NCI-H1105 (cell line): ENCODE measurements around the gene SBF1.
A peak's percentile ranks its signal among the peaks of the same experiment; 100 is the strongest.

Experiments
- DNase-seq: peaks from one replicate; lab custom pipeline; 2025; lab: John Stamatoyannopoulos, UW

Gene SBF1

DNA sequence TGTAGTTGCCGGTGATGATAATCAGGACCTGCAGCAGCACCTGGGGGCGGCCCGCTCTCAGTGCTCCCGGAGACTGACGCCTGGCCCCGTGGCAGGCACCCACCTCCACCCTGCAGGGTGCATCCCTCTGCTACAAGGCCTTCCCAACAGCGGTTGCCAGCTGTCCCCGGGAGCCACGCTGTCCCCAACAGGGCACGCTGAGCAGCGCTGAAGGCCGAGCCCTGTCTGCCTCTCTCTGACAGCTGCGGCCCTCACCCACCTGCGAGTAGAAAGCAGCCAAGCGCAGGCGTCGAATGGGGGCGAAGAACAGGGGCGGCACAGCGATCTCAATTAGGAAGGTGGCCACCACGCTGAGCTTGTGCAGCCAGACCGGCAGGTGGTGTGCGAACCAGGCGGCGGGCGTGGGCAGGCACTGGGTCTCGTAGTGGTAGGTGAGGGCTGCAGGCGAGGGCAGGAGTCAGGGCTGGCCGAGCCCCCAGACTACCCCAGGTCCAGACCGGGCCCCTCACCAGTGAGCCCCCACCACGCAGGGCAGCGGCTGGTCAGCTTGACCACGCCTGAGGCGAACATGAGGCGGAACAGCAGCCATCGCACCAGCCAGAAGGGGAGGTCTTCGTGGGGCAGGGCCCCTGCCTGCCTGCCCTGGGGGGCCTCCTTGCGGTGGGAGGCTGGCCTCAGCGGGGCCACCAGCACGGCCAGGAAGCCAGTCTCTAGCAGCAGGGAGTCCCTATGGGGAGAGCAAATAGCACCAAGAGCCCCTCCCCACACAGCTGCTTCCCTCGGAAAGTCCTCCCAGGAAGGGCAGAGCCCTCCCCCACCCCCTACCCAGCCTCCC lies 31.2 kb upstream of the SBF1 start:
- no peak for DNase-seq

DNA sequence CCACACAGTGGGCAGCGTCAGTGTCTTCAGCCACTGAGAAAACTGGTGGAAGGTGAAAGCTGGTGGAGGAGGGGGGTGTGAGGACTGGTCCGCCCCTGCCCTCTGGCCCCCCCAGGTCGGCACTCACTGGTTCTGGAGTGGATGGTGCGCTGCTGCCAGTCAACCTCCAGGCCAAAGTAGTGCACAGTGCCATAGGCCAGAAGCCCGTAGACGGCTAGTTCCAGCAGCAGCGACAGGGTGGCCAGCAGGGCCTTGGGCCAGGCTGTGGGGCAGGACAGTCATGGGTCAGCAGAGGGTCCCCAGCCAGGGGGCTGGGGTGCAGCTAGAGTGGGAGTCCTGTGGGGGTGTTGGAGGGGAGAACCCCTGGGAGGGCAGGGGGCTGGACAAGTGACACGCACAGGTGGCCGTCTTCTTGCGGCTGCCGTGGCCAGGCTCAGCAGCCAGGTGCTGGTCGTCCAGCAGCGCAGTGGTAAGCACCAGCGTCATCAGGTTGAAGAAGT lies 30.5 kb upstream of the SBF1 start:
- DNase-seq: no peak

DNA sequence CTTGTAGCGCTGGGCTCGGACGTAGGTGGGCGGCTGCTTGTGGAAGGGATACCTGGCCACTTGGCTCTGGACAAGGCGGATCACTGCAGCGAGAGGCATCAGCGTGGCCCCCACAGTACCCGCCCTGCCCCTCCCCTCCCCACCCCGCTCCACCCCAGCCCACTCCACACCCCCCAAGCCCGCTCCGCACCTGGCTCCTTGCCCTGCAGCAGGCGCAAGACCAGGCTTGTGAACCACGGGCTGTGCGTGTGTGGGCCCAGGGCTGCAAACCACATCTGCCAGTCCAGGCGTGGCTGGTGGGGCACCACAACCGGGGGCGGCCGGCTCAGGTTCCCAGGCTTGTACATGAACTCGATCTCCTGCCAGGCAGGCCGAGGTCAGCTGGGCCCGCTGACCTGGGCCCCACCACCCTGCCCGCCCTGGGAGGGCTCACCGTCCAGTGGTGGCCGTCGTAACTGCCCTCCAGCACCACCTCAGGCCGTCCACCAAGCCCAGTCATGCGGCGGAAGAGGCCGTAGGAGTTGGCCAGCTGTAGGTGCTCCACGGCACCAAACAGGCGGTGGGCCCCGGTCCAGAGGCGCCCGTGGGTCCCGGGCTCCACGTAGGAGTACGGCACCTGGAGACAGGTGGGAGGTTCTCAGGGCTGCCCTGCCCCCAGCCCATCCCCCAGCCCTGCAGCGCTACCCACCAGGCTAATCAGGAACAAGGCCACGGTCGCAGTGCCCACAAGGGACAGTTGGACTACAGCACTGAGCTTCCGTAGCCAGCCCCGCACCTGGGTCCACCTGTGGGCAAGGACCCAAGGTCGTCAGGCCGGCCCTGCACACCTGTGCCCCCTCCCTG lies 29.8 kb upstream of the SBF1 start:
- DNase-seq: no peak

DNA sequence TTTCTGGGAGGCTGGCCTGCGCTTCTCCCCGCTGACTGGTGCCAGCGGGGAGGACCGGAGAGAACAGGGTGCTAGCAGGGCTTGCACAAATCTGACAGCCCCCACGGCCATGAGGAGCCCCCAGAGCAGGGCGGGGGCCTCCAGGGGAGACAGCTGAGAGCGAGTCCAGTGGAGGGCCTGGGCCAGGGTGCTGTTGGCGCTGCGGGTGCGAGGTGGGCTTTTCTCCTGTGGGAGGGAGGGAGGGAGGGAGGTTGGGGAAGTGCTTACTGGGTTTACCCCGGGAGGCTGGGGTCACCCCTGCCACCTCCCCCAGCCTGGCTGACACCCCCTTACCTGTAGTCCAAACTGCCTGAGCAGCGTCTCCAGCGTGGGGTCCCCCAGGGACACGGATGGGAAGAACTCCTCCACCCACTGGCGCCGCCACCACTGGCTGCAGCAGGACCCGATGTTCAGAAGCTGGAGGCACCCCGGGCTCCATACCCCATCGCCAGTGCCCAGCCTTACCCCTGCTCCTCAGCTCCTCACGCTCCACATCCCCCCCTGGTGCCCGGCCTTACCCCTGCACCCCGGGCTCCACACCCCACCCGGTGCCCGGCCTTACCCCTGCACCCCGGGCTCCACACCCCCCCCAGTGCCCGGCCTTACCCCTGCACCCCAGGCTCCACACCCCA lies 28.8 kb upstream of the SBF1 start:
- DNase-seq: no peak

DNA sequence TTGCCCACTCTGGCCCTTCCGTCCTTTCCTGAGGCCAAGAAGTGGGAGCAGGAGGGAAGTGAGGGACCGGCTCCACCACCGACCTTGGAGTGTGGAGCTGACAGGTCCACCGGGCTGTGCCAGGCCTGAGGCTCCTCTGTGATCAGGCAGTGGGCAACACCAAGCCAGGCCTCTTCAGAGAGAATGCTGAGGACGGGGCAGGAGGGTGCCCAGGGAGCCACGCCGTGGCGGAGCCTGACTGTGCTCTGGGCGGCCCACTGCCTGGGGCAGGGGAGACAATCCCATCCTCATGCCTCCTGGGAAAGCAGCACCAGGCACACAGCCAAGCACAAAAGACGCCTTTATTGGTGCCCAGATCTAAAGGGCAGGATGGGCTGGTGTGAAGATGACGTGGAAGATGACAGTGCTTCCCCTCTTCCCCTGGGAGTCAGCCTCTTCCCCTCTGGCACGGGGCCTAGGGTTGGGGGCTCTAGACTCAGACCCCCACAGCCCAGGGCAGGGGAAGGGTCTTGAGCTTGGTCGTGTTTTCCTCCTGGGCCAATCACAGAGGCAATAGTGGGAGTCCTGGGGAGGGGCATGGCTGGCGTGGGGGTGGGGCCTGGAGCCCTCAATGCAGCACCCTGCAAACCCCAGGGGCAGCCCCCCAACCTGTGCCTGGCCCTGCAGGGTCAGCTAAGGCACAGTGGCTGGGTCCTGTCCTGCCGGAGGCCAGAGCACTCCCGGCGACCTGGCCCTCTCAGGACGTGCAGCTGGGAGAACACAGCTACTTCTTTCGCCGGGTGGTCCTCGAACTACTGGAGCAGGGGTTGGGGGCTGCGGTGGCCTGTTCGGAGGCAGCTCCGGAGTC lies 28.0 kb upstream of the SBF1 start:
- no peak for DNase-seq

DNA sequence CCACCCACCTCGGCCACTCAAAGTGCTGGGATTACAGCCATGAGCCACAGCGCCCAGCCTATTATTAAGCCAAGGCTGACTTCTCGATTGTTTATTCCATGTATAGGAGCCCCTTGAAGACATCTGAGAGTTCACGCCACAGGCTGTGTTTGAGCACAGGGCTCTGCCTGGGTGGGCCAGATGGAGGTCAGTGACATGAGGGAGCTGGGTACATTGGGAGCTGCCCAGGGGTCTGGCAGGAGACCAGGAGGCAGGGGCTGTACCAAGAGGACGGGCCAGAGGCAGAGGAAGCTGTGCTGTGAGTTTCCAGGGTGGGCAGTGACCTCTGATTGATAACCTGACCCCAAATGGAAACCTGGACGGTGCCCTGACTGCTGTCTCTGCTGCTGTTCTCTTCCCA lies 27.3 kb upstream of the SBF1 start:
- no peak for DNase-seq

DNA sequence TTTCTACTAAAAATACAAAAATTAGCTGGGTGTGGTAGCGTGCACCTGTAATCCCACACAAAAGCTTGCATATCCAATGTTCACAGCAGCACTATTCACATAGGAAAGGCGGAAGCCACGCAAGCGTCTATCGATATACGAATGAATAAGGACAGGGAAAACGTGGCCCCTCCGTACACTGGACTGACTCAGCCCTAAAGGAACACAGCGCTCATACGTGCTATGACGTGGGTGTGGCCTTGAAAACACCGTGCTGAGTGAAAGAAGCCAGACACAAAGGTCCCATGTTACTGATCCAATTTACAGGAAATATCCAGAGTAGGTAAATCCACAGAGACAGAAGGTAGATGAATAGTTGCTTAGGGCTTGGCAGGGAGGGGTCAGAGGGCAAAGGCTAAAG lies 25.6 kb upstream of the SBF1 start:
- no peak for DNase-seq

DNA sequence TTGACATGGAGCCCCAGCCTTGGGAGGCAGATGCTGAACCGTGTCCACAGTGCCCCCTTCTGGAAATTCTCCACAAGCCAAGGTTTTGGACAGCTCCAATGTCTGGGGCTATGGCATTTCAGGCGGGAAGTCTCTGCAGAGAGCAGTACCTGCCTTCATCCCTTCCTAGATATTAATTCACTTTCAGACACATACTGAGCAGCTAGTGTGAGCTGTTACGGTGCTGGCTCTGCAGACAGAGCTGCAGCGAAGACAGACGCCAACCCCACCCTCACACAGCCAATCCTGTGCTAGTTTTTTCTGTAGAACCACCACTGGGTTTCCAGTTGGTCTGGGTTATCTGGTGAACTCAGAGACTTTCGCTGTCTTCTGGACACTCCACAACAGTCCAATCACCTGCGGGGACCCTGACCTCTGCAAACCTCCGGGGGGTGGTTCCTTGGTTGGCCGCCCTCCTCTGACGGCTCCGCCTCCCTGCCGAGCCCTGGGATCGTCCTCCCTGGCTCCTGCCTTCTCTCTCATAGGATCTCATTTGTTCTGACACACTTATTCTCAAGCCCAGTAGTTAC lies 23.6 kb upstream of the SBF1 start:
- DNase-seq: peak; percentile 59

DNA sequence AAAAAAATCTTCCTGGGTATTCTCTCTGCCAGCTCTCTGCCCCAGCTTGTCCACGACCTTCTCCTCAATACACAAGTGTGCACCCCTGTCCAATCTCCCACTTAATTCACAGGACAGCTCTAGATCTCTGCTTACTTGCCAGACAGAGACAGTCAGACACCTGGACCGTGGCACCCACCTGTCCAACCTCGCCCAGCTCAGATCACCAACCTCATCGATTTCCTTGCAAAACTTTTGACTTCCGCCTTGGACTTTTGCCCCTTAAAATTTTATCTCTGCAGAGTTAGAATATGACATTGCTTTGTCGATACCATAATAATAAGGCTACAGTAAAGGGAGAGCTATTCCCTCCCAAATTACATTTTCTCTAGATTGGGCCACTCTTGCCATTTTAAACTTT lies 22.3 kb upstream of the SBF1 start:
- DNase-seq: no peak

DNA sequence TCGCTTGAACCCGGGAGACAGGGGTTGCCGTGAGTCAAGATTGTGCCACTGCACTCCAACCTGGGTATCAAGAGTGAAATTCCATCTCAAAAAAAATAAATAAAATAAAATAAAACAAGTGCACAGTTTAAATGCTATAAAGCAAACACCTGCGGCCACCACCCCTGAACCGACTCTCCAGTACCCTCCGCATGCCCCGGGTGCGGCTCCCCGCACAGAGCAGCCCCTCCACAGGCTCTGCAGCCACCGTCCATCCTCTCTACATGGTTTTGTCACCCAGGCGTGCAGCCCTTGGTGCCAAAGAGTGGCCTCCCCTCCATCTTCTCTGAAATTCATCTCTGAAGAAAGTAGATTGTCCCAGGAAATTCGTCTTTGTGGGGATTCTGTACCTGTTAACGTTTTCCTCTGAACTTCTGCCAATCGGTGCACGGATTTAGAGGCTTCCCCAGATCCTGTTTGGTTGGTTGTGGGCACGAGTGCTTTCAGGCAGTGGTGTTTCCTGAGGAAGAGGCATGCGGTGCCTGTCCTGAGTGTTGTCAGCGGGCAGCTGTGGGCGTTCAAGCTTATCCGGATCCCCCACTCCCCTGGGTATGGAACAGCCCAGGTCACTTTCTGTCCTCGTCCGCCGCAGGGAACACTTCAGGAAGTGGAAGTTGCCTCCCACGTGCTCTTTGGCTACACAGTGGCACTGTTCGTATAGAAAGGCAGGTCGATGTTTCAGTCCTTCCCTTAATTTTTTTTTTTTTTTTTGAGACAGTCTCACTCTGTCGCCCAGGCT lies 15.9 kb upstream of the SBF1 start:
- no peak for DNase-seq

DNA sequence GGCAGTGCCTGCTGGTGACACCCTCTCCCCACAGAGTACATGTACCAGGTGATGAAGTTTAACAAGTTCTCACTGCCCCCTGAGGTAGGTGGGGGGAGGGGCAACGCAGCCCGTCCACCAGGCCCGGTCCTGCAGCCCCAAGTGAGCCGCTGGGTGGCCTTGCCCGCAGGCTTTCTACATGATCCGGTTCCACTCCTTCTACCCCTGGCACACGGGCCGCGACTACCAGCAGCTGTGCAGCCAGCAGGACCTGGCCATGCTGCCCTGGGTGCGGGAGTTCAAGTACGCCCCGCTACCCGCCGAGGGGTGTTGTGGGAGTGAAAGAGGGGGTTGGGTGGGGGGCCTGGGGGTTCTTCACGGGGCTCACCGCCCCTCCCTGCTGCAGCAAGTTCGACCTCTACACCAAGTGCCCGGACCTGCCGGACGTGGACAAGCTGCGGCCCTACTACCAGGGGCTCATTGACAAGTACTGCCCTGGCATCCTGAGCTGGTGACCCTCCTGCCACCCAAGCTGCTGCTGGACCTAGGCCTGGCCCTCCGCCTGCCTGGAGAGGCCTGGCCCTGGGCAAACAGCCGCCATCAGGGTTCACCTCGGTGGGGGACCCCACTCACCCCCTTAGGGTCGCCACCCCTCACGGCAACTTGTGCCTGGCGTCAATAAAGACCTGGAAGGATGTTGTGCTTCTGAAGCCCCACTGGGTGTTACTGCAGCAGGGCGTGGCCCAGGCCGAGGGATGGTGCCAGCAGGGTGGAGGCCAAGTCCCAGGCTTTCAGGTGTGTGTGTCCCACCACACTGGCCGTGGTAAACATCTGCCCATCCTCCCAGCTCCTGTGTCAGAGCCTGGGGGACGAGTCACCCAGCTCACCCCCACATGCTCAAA lies 14.8 kb upstream of the SBF1 start:
- DNase-seq: no peak

DNA sequence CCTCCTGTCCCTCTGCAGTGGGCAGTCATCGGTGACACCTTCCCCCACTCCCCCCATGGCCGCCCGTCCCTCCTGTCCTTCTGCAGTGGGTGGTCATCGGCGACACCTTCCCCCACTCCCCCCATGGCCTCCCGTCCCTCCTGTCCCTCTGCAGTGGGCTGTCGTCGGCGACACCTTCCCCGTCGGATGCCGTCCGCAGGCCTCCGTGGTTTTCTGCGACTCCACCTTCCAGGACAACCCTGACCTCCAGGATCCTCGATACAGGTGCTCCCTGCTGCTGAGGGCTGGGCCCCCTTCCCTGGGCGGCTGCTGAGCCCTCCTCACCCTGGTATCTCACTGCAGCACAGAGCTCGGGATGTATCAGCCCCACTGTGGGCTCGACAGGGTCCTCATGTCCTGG lies 14.1 kb upstream of the SBF1 start:
- no peak for DNase-seq

DNA sequence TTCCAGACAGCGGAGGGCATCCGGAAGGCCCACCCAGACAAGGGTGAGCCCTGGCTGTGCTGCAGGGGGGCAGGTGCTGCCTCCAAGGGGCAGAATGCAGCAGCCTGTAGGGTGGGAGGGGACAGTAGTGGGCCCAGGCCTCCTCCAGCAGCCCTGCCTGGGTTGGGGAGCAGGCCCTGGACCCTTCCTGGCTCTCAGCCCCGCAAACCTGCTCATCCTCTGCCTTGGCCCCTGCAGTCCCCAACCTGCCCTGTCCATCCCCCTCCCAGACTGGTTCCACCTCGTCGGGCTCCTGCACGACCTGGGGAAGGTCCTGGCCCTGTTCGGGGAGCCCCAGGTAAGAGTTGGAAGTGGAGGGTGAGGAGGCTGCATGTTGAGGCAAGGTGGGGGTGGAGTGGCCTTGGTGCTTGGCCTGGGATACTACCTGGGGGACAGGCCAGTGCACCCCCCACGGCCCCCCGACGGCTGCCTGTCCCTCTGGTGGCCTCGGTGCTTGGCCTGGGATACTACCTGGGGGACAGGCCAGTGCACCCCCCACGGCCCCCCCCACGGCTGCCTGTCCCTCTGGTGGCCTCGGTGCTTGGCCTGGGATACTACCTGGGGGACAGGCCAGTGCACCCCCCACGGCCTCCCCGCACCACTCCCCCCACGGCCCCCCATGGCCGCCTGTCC lies 13.3 kb upstream of the SBF1 start:
- DNase-seq: no peak

DNA sequence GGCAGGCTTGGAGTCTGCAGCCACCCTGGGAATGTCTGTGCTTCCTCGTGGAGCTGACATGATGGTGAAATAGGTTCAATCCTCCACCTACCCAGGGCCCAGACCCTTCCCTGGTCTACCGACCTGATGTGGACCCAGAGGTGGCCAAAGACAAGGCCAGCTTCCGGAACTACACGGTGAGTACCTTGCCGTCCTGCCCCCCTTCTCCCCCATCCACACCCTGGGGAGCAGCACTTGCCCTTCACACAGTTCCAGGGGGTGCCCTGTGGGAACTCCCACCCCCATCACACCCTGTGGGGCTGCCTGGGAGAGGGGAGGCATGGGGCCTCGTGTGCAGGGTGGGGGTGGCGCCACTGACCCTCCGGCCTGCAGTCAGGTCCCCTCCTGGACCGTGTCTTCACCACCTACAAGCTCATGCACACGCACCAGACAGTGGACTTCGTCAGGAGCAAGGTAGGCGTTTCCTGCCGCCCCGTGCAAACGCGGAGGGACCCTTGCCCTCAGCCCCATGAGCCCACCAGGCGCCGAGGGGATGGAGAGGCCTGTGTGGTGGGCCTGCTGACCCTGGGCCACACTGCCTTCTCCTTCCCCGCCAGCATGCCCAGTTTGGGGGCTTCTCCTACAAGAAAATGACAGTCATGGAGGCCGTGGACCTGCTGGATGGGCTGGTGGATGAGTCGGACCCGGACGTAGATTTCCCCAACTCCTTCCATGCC lies 12.6 kb upstream of the SBF1 start:
- DNase-seq: no peak

DNA sequence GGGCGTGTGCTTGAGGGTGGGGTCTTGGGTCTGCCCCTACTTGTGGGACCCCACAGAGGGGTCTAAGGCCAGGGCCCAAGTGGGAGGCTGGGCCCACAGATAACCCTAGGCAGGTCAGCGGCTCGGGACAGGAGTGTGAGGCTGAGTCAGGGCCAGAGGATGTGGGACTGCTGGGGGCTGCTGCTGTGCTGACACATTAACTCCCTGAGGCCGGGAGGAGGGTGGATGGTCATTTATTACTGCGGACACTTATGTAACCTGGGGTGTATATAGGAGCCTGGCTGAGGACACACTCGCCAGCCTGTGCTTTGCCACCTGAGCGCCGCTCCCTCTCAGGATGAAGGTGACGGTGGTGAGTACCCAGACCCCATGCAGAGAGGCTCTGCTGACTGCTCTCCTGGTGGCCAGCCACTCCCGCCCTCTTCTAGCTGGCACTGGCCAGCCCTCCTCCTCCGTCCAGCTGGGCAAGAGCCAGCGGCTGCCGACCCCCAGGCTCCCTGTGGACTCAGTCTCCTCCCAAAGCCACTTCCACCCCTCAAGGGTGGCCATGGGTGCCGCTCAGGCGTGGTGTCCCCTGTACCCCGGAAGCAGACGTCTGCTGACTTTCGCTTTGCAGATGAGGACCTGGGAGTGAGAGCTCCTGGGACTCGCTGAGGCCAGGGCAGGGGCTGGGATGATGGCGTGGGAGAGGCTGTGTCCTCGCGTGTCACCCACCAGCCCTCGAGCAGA lies 11.9 kb upstream of the SBF1 start, which contains the start of gene MIOX:
MIOX (plus strand) TSS at position 299 of the 729 bp plus-strand sequence; CDS start at position 338, 39 bp downstream.
- DNase-seq: no peak

DNA sequence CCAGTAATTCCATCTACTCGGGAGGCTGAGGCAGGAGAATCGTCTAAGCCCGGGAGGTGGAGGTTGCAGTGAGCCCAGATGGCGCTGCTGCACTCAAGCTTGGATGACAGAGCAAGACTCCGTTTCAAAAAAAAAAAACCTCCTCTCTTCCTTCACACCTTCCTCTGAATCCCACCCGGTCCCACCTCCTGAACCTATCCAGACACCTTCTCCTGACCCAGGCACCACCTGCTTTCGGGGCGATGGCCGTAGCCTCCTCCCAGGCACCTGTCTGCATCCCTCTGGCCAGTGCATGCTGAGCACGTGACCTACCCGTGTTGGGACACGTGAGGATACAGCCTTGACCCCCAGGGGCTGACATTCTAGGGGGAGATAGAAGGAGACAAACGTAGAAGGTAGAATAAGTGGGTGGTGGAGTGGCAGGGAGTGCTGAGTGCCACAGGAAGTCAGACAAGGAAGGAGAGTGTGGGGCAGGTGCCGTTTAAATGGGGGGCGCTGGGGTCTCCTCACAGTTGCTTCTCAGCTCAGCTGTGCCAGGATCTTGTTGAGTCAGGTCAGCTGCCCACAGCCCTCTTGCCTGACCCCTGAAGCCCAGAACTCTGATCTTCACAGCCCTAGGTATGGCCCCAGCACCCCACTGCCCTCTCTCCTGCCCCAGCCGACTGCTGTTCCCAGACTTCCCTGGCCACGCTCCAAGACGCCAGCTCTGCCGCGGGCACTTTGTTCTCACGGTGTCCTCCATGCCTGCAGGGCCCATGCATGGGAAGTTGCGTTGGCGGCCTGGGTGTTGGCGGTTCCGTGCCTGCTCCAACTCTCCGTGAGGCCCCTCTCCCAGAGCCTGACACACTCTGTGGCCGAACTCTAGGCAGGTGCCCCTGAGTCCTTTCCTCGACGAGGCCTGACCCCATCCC lies 10.6 kb upstream of the SBF1 start:
- DNase-seq: peak; percentile 30
